Mucosa of rectum (tissue), 2 donors: ENCODE measurements around the gene FANCD2OS.
"Not testable (repeated sequence)": the region's sequence is repeated elsewhere in the genome, so short reads cannot be mapped to it uniquely, and the experiment has no call there.

Experiments
- H3K27ac ChIP-seq, 2 donors: one replicate each; pipeline ENCODE4 v1.7.0; 2013; ENCODE audit warnings: inconsistent platforms in 2 of 2, low read depth in 2 of 2, low read length in 2 of 2
- H3K27me3 ChIP-seq, 2 donors: one replicate each; pipeline ENCODE4 v1.7.0; 2013; ENCODE audit warnings: low read length in 2 of 2; ENCODE audit not compliant: control insufficient read depth in 2 of 2, insufficient read depth in 2 of 2
- H3K36me3 ChIP-seq, 2 donors: one replicate each; pipeline ENCODE4 v1.7.0; 2013; ENCODE audit warnings: low read length in 2 of 2; ENCODE audit not compliant: control insufficient read depth in 2 of 2, insufficient read depth in 2 of 2
- H3K4me1 ChIP-seq, 2 donors: one replicate each; pipeline ENCODE4 v1.7.0; 2013; ENCODE audit warnings: low read length in 2 of 2, mild to moderate bottlenecking in 1 of 2; ENCODE audit not compliant: control insufficient read depth in 2 of 2, insufficient read depth in 2 of 2
- H3K4me3 ChIP-seq, 2 donors: one replicate each; pipeline ENCODE4 v1.7.0; 2013; ENCODE audit warnings: low read length in 2 of 2
- H3K9ac ChIP-seq, 2 donors: one replicate each; pipeline ENCODE4 v1.7.0; 2013; ENCODE audit warnings: low read length in 2 of 2, low read depth in 1 of 2, mild to moderate bottlenecking in 1 of 2
- H3K9me3 ChIP-seq, 2 donors: one replicate each; pipeline ENCODE4 v1.7.0; 2013; ENCODE audit warnings: low read length in 2 of 2; ENCODE audit not compliant: control insufficient read depth in 2 of 2
- donor health status: healthy.
- donor health status: Normal muscosa, but diverticular disease.

Gene FANCD2OS

DNA sequence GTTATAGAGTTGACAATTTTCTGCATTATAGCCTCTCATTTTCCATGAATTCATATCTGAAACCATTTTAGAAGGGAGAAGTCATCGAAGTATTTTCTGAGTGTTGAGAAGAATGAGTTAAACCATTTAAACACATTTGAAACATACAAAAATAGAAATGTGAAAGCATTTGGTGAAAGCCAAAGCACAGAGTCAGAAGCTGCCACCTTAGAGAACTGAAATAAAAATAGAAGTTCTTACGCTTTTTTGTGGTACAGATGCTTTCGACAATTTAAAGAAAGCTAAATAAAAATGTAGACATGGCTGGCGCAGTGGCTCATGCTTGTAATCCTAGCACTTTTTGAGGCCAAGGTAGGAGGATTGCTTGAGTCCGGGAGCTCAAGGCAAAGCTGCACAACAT, 9.0 kb downstream of the FANCD2OS start:
- Histone ChIP-seq H3K9ac (no peak overlapping the region), H3K27ac (no peak overlapping the region), H3K4me3 (no peak overlapping the region), H3K4me1 (no peaks in the 10 kb centered on the region), H3K36me3 (no peaks in the 10 kb centered on the region), H3K27me3 (no peaks in the 10 kb centered on the region), H3K9me3 (no peaks in the 10 kb centered on the region)

DNA sequence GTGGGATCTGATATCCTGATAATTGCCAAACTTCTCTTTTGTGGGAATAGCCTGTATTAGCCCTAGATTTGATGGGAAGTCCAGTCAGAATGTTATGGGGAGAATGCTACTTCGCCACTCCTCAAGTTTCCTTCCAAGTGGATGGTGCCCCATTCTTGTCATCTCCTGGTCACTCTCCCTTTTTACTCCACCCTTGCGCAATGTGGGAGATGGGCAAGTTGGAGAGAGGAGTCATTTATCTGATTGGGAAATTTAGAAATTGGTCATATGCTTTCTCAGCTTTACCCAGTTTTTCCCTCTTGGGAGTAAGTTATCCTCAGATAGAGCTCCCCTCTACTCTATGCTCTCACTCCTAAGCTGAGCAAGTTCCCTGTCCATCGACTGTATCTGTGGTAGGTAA, 14.4 kb downstream of the FANCD2OS start:
- H3K36me3 ChIP-seq, result no peaks in the 10 kb centered on the region
- H3K27ac ChIP-seq, result no peak overlapping the region
- H3K4me1 ChIP-seq, result no peaks in the 10 kb centered on the region
- no peak overlapping the region for H3K9ac ChIP-seq
- H3K4me3 ChIP-seq, result no peak overlapping the region
- H3K27me3 ChIP-seq, result no peaks in the 10 kb centered on the region
- H3K9me3 ChIP-seq, result no peaks in the 10 kb centered on the region

DNA sequence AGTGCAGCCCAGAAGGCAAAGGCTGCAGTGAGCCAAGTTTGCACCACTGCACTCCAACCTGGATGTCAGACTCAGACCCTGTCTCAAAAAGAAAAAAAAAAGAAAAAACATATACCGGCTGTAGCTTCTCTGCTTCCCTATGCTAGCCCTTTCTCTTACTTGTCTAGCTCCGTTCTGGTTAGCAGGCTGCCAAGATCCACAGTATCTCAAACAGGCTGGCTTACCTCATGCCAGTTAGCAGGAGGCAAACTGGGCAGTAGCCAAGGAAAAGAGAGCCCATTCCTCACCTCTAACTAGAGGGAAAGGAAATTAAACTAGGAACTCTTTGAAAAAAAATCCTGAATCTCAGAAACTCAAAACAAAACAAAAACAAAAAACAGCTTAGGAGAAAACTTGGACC, 16.7 kb downstream of the FANCD2OS start:
- H3K4me3 ChIP-seq, H3K4me1 ChIP-seq, H3K9me3 ChIP-seq, H3K27me3 ChIP-seq, H3K9ac ChIP-seq, H3K27ac ChIP-seq, H3K36me3 ChIP-seq: not testable (repeated sequence)

DNA sequence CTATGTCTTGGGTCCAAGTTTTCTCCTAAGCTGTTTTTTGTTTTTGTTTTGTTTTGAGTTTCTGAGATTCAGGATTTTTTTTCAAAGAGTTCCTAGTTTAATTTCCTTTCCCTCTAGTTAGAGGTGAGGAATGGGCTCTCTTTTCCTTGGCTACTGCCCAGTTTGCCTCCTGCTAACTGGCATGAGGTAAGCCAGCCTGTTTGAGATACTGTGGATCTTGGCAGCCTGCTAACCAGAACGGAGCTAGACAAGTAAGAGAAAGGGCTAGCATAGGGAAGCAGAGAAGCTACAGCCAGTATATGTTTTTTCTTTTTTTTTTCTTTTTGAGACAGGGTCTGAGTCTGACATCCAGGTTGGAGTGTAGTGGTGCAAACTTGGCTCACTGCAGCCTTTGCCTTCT, 17.3 kb downstream of the FANCD2OS start:
- H3K9ac ChIP-seq, H3K27ac ChIP-seq, H3K27me3 ChIP-seq, H3K36me3 ChIP-seq, H3K4me3 ChIP-seq, H3K4me1 ChIP-seq, H3K9me3 ChIP-seq: not testable (repeated sequence)

DNA sequence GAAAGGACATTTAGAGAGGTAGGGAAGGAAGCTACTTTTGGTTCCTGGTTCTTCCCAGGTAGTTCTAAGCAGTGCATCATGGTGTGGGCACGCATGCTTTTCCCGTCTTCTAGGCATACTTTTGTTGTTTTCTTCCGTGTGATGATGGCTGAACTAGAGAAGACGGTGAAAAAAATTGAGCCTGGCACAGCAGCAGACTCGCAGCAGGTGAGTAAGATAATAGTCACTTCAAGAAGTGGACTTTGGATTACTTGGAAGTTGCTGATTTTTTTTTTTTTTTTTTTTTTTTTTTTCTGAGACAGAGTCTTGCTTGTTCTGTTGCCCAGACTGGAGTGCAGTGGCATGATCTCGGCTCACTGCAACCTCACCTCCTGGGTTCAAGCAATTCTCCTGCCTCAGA, 17.9 kb downstream of the FANCD2OS start:
- Histone ChIP-seq H3K4me1 (no peaks in the 10 kb centered on the region), H3K9ac (no peak overlapping the region), H3K9me3 (no peaks in the 10 kb centered on the region), H3K4me3 (no peak overlapping the region), H3K36me3 (no peaks in the 10 kb centered on the region), H3K27me3 (no peaks in the 10 kb centered on the region), H3K27ac (no peak overlapping the region)

DNA sequence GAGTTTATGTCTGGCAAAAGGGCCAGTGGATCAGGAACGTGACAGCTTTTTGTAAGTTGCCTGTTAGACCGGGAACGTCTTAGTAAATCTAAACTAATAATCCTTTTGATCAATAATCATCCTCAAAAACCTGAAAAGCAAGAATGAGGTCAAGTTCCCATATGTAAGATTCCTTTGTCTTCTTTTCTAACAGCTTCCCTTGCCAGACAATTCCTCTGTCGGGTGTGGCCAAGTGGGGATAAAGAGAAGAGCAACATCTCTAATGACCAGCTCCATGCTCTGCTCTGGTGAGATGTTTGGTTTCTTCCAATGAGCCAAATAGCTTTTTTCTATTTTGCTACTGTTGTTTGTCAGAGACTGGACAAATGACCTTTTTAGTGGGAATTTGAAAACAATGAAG, 19.8 kb downstream of the FANCD2OS start:
- Histone ChIP-seq H3K27ac (no peak overlapping the region), H3K9ac (no peak overlapping the region), H3K4me3 (no peak overlapping the region), H3K4me1 (no peaks in the 10 kb centered on the region), H3K36me3 (no peaks in the 10 kb centered on the region), H3K9me3 (no peaks in the 10 kb centered on the region), H3K27me3 (no peaks in the 10 kb centered on the region)

DNA sequence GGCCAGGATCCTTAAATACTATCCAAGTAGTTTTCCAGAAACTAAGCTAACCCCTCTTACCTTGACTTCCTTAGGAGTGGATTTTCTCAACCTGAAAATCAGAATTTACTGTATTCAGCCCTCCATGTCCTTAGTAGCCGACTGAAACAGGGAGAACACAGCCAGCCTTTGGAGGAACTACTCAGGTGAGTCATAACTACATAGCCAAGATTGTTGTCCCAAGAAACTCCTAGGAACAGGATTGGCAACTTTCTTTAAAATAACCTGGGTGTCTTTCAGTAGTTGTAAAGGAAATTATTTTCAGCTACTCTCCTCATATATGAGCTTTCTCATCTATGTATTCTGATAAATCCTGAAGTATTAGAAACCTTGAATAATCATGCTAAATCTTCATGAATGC, 22.3 kb downstream of the FANCD2OS start:
- H3K9ac ChIP-seq, result no peak overlapping the region
- H3K27me3 ChIP-seq, result no peaks in the 10 kb centered on the region
- H3K4me3 ChIP-seq, result no peak overlapping the region
- H3K36me3 ChIP-seq, result peaks cover 0 to 6% of the 10 kb centered on the region in 2 donors
- H3K4me1 ChIP-seq, result no peaks in the 10 kb centered on the region
- H3K9me3 ChIP-seq, result no peaks in the 10 kb centered on the region
- no peak overlapping the region for H3K27ac ChIP-seq

DNA sequence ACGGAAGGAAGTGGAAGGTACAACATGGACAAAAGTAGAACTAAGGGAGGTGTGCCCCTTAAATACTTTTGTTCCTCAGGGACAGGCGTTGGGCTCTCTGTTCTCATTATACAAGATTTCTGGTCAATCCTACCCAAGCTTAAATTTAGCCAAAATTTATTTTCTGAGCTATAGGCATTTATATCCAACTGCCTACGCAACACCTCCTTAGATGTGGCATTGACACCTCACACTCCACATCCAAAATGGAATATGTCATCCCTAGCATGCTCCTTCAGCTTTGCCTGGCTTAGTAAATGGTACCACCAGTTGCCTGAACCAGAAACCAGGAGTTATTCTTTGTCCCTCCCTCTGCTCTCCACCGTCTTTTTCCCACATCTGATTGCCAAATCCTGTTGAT, 26.2 kb downstream of the FANCD2OS start:
- Histone ChIP-seq H3K4me3 (no peak overlapping the region), H3K9me3 (no peaks in the 10 kb centered on the region), H3K27me3 (no peaks in the 10 kb centered on the region), H3K9ac (no peak overlapping the region), H3K27ac (no peak overlapping the region), H3K36me3 (peaks cover 0 to 9% of the 10 kb centered on the region in 2 donors), H3K4me1 (no peaks in the 10 kb centered on the region)

DNA sequence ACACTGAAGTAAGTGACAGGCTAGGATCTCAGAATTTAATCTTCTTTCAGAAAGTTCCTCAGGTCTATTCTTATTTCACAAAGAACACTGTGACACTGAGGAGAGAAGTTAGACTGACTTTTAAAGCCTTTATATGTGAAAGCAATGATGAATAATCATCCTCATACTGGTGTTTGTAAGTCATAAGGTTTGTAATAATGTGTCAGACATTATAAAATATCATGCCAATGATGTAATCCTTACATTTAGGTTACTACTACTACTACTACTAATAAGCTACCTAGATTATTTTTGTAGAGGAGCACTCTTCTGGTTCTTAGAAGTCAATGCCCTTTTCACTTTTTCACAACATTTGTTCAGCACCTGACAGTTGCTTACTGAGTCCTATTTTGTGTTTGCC, 33.4 kb downstream of the FANCD2OS start:
- H3K9ac ChIP-seq, result no peak overlapping the region
- no peak overlapping the region for H3K27ac ChIP-seq
- no peaks in the 10 kb centered on the region for H3K27me3 ChIP-seq
- no peaks in the 10 kb centered on the region for H3K9me3 ChIP-seq
- H3K36me3 ChIP-seq, result peaks cover 0 to 2% of the 10 kb centered on the region in 2 donors
- no peaks in the 10 kb centered on the region for H3K4me1 ChIP-seq
- H3K4me3 ChIP-seq, result no peak overlapping the region

DNA sequence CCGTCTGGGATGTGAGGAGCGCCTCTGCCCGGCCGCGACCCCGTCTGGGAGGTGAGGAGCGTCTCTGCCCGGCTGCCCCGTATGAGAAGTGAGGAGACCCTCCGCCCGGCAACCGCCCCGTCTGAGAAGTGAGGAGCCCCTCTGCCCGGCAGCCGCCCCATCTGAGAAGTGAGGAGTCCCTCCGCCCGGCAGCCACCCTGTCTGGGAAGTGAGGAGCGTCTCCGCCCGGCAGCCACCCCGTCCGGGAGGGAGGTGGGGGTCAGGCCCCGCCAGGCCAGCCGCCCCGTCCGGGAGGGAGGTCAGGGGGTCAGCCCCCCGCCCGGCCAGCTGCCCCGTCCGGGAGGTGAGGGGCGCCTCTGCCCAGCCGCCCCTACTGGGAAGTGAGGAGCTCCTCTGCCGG, 38.0 kb downstream of the FANCD2OS start:
- not testable (repeated sequence) for H3K9ac ChIP-seq, H3K4me3 ChIP-seq, H3K27ac ChIP-seq, H3K27me3 ChIP-seq, H3K9me3 ChIP-seq, H3K4me1 ChIP-seq, H3K36me3 ChIP-seq

DNA sequence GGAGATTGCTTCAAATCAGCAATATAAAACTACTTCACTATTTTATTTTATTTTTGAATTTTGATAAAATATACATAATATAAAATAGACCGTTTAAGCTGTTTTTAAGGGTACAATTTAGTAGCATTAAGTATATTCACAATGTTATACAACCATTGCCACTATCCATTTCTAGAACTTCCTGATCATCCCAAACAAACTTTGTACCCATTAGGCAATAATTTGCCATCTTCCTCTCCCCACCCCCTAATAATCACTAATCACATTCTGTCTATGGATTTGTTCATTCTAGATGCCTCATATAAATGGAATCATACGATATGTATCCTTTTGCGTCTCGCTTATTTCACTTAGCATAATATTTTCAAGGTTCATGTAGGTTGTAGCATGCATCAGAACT, 53.0 kb downstream of the FANCD2OS start:
- no peaks in the 10 kb centered on the region for H3K36me3 ChIP-seq
- H3K27me3 ChIP-seq, result no peaks in the 10 kb centered on the region
- no peak overlapping the region for H3K4me3 ChIP-seq
- H3K27ac ChIP-seq, result no peak overlapping the region
- no peaks in the 10 kb centered on the region for H3K4me1 ChIP-seq
- no peaks in the 10 kb centered on the region for H3K9me3 ChIP-seq
- no peak overlapping the region for H3K9ac ChIP-seq
